HG03064 (cell line): ENCODE data around the gene BMPR2.
A peak's percentile ranks its signal among the peaks of the same experiment; 100 is the strongest.
"Not testable (repeated sequence)": the region's sequence is repeated elsewhere in the genome, so short reads cannot be mapped to it uniquely, and the experiment has no call there.

ENCODE experiments used
- ATAC-seq: cut with Tn5 transposase; IDR thresholded peaks from one replicate; pipeline ENCODE4 v1.9.1; 2021; ENCODE audit warnings: low read depth; ENCODE audit not compliant: unreplicated experiment

Gene BMPR2

DNA sequence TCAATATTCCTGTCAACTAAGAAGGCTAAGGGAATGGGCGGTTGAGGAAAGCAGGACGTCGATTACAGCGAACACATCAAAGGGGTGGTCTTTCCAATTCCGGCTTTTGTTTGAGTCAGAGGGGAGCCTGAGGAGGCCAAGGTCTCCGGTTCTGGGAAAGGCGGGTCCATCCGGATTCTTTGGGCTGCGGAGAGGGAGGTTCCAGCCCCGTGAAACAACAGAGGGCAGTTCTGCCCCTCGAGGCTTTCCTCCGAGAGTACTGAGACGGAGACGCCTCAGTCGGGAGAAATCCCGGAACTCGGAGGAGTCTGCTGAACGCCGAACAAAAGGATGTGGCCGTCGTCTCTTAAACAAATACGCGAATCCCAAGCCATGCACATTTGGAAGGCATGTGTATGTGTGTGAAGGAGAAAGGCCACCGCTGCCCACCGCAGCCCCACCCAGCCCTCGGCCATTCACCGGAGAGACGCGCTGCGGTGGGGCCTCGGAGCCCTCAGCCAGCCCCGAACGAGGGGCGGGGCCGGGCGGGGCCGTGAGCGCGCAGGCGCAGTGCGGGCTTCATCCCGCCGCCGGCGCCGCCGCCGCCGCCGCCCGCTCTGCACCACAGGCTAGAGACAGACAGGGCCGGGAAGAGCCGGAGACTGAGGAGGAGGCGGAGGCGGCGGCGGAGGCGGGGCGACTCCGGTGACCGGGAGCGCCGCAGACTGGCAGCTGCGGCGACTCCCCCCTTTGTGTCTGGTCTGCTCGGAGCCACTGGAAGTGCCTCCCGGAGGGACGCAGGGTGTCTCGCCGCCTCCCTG is at the start of gene BMPR2:
BMPR2 (plus strand) TSS at position 719 of the 800 bp plus-strand sequence. CDS start 1,148 bp downstream, outside the sequence.
- peak; percentile 72 for ATAC-seq

DNA sequence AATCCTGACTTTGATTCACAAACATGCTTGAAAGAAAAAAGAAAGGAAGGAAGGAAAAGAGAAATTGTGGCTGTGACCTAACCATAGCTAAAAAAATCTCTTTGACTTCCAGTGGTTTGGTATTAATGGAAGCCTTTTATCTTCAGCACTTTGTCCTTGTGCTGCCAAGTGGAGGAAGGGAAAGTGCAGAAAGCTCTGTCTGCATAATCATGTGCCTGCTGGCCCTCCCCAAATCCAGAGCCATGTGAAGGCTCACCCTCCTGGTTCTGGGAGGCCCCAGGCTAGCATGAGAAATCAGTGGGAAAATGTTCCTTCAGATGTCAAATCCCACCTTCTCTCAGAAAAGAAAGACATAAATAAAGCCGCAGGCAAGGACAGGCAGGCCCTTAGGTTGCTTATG is 48.3 kb upstream of the BMPR2 start:
- ATAC-seq = no peak

DNA sequence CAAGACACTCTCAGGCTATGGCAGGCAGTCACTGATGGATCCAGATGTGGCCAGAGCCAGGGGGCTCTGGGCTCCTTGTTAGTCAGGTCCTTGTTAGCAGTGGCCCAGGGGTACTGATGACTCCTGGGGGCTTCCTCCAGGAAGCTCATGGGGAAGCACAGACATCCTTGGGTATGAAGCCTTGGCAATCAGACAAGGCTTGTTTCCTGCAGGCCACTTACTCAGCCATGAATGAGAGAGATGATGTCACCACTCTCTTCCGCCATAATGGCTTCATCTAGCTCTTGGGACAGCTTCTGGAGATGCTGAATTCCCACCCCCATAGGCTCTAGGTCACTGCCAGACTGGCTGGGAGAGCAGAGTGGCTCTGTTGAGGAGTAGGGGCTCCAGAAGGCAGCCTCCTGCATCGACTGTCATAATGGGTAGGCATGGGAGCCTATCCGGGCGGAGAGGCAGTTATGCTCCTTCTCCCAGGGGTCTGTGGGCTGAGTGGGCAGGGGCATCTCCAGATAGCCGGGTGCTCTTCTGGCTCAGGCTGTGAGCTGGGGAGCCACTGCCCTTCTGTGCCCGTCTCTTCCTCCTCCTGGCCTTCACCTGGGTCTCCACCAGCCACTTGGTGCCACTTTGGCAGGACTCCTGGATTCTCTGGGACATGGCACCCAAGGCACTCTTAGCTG is 40.2 kb upstream of the BMPR2 start:
- ATAC-seq = no peak

DNA sequence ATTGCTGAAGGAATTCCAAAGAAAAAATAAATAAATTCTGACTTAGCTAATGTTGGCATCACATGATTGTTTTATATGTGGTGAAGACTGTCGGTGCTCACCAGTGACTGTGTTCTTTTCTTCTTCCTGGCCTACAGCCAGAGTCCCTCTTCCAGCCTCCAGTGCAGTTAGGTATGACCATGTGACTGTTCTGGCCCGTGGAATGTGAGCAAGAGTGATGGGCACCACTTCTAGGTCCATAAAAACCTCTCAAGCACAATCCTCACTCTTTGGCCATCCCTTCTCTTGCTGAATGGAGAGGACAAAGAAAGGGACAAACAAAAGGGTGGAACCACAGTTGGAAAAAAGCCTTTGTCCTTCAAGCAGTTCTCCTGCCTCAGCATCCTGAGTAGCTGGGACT is 39.0 kb upstream of the BMPR2 start:
- ATAC-seq = no peak

DNA sequence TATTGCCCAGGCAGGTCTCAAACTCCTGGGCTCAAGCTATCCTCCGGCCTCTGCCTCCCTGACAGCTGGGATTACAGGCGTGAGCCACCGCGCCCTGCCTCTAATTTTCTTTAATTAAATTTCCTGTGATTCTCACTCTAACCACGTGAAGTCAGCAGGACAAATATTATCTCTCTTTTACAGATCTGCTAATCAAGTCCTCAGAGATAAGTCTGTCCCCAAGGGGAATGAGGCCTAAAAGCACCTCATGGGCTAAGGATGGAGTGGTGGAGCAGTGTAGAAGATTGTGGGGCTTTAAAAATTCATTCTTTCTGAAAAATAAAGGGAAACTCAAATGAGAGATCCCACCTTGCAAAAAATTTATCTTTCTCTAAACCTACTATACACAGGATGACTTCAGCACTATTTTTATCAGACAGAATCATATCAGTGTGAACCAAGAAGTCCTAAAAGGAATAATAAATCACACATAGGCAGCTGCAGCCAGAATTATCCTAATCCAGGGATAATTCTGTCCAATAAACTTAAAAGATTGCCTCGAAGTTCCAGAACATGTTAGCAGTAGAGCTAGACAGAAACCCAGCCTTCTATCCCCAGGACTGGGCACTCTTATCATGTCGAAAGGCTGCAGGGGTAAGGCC is 38.3 kb upstream of the BMPR2 start:
- no peak for ATAC-seq

DNA sequence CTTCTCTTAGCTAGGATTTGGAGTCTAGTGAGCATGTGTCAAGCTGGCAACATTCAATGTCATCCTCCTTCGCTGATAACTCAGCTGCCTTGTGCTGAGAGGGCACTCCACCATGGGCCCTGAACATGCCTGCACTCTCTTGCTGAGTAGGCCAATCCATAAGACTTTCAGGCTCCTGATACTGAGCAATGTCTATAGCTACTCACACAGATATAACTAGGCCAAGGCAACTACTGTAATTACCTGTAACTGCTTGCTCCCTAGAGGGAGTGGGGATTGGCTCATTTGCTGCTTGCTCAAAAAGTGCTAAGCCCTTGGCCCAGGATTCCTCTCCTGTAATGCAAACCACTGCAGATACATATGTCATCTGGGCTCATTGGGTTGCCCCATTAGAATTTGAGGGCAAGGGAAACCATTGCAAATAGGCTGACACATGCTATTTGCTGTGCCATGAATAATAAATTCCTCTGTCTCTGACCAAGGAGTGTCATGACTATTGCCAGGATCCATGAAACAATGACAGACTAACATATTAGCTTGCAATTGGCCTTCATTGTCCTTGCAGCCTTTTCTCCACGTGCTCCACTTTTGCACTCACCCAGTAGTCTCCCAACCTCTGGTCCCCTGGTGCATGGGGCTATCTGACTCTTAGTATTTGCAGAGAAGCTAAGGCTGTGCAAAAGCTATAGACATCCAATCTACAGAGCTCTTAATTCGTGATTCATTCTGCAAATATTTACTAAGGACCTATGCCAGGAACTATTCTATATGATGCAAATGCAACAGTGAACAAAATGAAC is 36.9 kb upstream of the BMPR2 start:
- no peak for ATAC-seq

DNA sequence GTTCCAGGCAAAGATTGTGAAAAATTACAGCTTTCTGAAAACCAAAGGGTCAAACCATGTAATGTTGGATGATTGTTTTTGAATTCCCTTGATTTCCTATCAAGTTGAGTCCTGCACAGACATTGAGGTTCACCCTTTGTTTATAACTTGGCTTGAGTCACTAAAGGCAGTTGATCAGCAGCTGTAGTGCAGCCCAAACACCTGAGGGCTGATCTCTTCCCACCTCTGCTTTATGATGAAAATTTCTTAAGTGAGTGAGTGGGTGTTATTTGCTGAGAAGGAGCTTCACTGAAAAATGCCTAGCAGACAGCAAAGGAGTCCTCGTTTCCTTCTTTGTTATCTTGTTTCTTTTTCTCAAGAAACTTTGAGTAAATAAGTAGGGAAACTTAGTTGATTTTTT is 31.9 kb upstream of the BMPR2 start:
- ATAC-seq = no peak

DNA sequence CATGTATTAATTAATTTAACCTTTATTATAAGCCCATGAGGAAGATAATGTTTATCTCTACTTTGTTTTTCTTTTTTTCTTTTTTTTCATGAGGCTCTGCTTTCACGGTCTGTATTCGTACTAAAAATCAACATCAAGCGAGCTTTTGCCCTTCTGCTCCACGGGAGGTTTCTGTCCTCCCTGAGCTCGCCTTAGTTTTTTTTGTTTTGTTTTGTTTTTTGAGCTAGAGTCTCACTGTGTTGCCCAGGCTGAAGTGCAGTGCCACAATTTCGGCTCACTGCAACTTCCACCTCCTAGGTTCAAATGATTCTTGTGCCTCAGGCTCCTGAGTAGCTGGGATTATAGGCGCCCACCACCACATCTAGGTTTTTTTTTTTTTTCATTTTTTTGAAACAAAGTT is 29.9 kb upstream of the BMPR2 start:
- ATAC-seq = no peak

DNA sequence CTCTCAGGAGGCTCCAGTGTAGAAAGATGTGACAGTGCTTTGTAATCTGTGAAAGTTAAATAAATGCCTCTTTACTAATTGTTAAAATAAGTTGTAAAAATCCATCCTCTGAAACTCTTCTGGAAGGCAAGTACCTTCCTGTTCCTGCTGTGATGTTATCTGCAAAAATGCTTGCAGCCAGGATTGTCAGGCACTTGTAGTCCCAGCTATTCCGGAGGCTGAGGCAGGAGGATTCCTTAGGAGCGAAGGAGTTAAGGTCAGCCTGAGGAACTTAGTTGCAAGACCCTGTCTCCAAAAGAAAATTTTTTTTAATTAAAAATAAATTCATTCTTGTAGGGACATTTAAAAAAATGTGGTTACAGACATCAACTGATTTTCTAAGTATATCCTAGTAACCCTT is 22.7 kb upstream of the BMPR2 start:
- ATAC-seq = no peak

DNA sequence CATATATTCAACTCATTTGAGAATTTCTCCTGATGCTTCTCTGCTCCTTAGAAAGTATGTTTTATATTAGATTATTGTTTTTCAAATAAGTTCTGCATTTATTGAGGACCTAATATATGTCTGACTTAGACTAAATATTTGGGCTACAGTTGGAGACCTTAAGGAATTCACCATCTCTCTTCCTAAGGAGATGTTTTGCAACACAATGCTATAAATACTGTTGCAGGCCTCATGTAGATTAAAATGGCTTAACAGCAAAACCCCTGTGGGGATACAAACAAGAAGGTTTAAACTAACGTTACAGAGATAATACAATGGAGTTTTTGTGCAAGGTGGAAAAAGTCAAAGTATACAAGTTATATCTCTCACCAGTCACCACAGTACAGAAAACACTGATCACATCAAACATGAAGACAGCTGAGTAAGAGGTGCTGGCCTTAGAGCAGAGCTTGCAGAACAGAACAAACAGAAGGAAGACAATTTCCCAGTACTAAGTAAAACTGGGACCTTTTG is 20.1 kb upstream of the BMPR2 start:
- ATAC-seq = no peak

DNA sequence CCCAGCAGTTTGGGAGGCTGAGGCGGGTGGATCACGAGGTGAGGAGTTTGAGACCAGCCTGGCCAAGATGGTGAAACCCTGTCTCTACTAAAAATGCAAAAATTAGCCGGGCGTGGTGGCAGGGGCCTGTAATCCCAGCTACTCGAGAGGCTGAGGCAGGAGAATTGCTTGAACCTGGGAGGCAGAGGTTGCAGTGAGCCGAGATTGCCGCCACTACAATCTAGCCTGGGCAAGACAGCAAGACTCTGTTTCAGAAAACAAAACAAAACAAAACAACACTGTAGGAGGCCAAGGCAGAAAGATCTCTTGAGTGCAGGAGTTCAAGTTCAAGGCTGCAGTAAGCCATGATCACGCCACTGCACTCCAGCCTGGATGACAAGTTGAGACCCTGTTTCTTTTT is 17.2 kb upstream of the BMPR2 start:
- ATAC-seq = not testable (repeated sequence)

DNA sequence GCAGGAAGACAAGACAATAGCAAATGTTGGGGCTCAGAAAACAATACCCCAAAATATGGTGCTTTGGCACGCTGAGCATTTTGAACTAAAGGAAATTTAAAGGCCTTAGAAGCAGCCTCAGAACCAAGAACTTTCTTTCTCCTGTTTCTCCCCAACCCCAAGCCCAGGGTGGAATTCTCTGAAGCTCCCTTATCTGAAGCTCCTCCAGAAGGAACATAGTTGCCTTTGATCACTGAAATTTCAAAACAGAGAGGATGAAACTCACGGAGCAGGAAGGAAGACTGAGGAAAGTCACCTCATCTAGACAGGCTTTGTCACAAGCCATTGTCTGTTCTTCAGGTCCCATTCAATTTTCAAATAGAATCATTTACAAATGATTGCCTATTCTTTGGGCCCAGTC is 15.5 kb upstream of the BMPR2 start:
- ATAC-seq = no peak

DNA sequence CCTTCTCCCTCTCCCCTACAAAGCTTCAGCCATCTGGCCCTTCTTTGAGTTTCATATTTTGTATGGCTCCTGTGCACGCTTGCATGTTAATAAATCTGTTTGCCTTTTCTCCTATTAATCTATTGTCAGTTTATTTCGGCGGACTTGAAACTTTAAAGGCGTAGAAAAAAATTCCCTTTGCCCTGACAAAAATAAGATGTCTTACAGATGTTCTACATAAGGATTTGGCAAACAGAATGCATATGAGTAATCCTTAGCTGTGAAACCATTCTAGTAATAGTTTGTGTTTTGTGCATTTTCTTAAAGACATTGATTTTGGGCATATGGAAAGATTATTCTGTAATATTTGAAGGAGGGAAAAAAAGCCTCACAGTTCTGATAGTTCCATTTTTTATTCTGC is 15.0 kb upstream of the BMPR2 start:
- no peak for ATAC-seq

DNA sequence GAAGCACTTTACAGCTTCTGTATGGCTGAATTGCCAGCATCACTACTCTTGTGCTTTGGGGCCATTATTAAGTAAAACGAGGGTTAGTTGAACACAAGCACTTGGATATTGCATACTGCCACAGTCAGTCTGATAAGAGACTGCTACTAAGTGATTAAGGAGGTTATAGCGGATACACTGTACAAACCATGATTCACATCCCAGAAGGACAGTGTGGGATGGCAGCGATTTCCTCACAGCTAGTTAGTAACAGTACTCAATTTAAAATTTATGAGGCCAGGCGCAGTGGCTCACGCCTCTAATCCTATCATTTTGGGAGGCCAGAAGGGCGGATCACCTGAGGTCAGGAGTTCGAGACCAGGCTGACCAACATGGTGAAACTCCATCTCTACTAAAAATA is 2.6 kb upstream of the BMPR2 start:
- no peak for ATAC-seq

DNA sequence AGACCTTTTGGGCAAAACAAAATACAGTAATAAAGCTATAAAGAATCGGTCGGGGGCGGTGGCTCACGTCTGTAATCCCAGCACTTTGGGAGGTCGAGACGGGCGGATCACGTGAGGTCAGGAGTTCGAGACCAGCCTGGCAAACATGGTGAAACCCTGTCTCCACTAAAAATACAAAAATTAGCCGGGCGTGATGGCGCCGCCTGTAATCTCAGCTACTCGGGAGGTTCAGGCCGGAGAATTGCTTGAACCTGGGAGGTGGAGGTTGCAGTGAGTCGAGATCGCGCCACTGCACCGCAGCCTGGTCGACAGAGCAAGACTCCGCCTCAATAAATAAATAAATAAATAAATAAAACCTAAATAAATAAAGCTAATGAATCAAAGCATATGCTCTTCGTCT is 1.7 kb upstream of the BMPR2 start:
- not testable (repeated sequence) for ATAC-seq

DNA sequence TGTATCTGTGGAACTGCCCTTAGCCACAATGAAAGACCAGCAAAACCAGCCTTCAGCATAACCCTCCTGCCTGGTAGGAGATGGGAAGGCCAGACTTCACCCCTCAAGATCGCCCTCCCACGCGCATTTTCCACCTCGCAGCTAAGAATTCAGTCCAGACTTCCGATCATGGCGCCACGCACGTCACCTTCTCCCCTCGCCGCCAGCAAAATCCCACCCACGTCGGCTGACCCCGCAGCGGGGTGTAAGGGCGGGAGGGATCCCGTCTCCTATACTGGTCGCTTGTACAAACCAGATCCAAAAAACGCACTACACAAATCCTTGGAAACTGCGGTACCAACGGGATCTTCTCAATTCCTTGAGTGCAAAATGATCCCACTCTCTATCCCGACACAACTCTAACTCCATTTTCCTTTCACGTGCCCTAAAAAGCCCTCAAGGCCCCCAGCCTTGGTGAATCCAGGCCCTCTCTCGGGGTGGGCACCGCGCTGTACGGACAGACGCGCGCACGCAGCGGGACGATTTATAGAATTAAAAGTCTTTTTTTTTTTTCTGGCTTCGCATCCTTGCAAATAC is 1.0 kb upstream of the BMPR2 start:
- no peak for ATAC-seq

DNA sequence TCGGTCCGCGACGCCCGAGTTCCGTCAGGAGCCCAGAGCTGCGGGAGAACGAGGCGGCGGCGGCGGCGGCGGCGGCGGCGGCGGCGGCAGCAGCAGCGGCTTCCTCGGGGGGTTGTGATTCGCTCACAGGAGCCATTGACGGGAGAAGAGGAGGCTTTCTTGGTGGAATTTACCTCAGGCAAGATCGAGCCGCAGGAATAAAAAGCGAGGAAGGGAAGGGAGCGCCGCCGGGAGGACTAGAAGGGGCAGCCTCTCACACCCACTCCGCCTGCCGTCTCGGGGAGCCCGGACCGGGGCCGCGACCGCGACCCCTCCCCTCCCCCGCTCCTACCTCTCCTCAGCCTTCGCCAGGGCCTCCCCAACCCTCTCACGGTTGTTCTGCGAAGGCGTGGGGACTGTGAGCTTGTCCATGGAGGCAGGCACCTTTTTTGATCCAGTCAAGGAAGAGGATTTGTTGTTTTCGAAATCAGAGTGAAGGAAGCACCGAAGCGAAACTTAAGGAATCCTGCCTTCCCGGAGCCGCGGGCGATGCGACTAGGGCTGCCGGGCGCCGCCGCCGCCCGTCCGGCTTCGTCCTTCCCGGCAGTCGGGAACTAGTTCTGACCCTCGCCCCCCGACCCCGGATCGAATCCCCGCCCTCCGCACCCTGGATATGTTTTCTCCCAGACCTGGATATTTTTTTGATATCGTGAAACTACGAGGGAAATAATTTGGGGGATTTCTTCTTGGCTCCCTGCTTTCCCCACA is 506 bp downstream of the BMPR2 start:
- peak; percentile 14 for ATAC-seq

DNA sequence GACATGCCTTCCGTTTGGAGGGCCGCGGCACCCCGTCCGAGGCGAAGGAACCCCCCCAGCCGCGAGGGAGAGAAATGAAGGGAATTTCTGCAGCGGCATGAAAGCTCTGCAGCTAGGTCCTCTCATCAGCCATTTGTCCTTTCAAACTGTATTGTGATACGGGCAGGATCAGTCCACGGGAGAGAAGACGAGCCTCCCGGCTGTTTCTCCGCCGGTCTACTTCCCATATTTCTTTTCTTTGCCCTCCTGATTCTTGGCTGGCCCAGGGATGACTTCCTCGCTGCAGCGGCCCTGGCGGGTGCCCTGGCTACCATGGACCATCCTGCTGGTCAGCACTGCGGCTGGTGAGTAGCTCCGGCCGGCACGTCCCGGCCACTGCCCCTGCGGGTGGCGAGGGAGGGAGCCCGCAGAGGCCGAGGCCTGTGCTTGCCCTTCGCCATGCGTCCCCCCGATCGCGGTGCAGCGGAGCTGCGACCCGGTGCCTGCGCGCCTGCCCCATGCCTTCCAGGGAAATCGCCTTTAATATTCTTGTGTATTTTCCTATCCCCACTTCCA is 1.2 kb downstream of the BMPR2 start:
- ATAC-seq = no peak

DNA sequence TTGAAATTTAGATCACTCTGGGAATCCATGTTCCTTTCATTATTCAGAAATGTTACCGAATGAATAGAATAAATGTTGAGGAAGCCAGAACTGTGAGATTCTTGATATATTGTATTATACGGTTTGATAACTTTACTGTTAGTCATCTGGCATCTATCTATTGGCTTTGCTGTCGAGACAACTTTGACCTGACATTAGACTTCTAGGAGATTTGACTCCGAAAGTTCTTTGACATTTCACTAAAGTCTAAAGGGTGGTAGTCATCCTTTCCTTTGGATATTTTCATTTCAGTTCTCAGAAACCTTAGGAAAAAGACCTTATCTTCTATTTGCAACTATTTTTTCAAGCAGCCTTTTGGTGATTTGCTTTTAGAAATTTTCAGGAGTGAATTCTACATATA is 1.9 kb downstream of the BMPR2 start:
- ATAC-seq = no peak
